ENCODE data around the gene LDLRAD4.

DNA sequence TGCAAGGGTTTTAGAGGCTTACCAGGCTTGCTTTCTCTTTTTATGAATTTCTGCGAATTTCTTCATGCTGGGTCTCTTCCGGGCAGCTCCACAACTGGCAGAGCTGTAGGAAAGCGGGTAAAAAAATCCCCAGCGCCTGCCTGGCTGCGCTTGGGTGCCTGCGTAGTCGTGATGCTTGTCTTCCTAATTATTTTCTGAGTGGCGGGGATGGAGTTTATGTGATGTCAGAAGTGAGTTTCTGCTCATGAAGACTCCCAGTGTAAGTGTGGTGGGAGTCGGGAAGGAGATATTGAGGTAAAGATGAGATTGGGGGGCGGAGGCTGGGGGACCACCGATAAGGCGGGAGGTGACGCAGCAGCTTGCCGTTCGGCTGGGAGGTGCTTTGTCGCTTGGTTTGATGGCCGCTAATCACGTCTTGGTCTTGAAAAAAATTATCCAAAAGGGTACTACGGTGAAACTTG lies 229.8 kb downstream of the LDLRAD4 start:
- no peak for TF ChIP-seq CTCF (conservative IDR thresholded peaks at IDR 0.05; ENCODE audit: low read depth in 2 of 2)
- TF ChIP-seq EZH2 (IDR thresholded peaks at IDR 0.05; ENCODE audit: low read depth, unreplicated experiment): no peak
- no peak for TF ChIP-seq EZH2phosphoT487 (IDR thresholded peaks at IDR 0.05; ENCODE audit: unreplicated experiment)
- no peak for TF ChIP-seq JUNB (IDR thresholded peaks at IDR 0.05; ENCODE audit: unreplicated experiment)
- TF ChIP-seq POLR2AphosphoS5 (IDR thresholded peaks at IDR 0.05; ENCODE audit: low read depth): no peak
- no peak for TF ChIP-seq REST (IDR thresholded peaks at IDR 0.05; ENCODE audit: unreplicated experiment)
- no peak for TF ChIP-seq ETS1 (IDR thresholded peaks at IDR 0.05)

All from GM23338 (cell line).